Peyer's patch (tissue), 4 donors: ENCODE data around the gene DOCK6.

Source experiments
- POLR2A ChIP-seq, 2 donors: fragments of 450-650 bp; IDR thresholded peaks; one replicate each; pipeline ENCODE4 v1.5.1; 2017; ENCODE audit warnings: antibody characterized with exemption in 2 of 2, mild to moderate bottlenecking in 2 of 2, moderate library complexity in 2 of 2
- TF ChIP-seq, protein P1 (sequence below), 6 experiments: fragments of 450-650 bp in 4 of 6; fragments of 200-600 bp in 2 of 6; sonication (generic) in 1 of 6; IDR thresholded peaks; one replicate each; pipeline ENCODE4 v1.5.1; 2017 to 2019; ENCODE audit warnings: antibody characterized with exemption in 6 of 6, mild to moderate bottlenecking in 3 of 6, moderate library complexity in 1 of 6

DNA sequence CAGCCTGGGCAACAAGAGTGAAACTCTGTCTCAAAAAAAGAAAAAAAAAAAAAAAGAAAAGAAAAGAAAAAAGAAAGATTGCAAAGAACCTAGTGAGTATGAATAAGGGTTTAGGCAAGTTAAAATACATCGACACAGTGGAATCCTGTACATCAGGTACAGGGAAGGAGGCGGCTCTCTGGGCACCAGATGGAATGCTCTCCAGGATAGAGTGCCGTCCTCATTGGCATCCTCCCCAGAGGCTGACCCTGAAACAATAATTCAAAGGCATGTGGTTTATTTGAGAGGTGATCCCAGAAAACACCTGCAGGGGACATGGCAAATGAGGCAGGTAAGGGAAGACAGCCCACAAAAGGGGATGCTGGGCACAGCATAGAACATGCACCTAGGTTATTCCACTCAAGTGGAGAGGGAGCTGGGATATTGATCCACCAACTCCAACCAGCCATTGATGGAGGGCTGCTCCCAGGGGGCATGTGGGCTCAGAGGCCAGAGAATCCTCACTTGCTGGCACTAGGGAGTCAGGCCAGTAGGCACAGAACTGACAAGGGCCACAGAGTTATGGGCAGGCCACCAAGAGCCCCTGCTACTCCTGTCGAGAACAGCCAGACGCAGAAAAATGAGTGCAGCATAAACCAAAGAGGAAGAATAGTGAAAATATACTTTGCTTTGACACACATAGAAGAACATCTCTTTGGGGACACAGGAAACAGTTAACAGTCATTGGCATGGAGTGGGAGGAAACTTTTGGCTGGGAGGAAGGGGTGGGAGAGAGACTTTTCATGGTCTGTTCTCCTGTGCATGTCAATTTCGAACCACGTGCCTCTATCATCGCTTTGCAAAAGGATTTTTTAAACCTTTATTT is 37.9 kb upstream of the DOCK6 start:
- TF ChIP-seq, protein P1, sequence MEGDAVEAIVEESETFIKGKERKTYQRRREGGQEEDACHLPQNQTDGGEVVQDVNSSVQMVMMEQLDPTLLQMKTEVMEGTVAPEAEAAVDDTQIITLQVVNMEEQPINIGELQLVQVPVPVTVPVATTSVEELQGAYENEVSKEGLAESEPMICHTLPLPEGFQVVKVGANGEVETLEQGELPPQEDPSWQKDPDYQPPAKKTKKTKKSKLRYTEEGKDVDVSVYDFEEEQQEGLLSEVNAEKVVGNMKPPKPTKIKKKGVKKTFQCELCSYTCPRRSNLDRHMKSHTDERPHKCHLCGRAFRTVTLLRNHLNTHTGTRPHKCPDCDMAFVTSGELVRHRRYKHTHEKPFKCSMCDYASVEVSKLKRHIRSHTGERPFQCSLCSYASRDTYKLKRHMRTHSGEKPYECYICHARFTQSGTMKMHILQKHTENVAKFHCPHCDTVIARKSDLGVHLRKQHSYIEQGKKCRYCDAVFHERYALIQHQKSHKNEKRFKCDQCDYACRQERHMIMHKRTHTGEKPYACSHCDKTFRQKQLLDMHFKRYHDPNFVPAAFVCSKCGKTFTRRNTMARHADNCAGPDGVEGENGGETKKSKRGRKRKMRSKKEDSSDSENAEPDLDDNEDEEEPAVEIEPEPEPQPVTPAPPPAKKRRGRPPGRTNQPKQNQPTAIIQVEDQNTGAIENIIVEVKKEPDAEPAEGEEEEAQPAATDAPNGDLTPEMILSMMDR (IDR thresholded peaks at IDR 0.05), result no peak
- no peak for TF ChIP-seq POLR2A (IDR thresholded peaks at IDR 0.05)
